NCI-H446 treated with DMSO at 0.1 percent for 48 hours (cell line): ENCODE measurements around the gene SH3GL1.

Source experiments
- DNase-seq: peaks from one replicate; lab custom pipeline; 2025; lab: John Stamatoyannopoulos, UW

Gene SH3GL1, protein sequence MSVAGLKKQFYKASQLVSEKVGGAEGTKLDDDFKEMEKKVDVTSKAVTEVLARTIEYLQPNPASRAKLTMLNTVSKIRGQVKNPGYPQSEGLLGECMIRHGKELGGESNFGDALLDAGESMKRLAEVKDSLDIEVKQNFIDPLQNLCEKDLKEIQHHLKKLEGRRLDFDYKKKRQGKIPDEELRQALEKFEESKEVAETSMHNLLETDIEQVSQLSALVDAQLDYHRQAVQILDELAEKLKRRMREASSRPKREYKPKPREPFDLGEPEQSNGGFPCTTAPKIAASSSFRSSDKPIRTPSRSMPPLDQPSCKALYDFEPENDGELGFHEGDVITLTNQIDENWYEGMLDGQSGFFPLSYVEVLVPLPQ

DNA sequence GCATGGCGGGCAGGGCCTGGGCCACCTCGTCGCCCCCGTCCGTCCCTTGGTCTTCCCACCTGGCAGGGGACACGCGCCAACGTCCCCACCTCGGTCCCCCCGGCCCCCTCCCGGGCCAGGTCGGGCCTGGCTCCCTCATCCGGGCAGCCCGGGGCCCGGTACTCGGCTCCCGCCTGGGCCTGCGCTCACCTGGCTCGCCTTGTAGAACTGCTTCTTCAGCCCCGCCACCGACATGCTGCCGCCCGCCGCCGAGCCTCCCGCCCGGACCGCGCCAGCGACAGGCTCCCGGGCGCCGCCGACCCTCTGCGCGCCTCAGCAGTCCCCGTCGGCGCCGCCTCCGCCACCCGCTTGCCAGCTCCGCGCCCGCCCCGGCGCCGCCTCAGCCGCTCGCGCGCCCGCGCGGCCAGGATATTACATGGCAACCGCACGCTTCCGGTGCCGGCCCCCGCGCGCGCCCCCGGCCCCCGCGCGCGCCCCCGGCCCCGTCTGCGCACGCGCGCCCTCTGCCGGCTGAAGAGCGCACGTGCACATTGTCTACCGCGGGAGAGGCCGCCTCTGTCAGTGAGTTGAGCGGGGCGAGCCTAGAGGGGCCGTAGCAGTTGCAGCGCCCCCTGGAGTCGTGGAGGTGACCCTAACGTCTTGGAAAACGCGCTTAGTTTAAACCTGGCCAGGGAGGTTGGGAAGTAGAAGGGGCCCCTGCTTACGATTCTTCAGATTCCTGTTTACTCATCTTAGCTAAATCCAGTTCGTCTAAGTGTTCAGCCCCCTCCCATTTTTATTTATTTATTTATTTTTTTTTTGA is at the start of gene SH3GL1:
Gene SH3GL1 (minus strand): TSS at position 413 of the 802 bp plus-strand sequence. CDS start 179 bp downstream, at position 234.
- peak; percentile 85 for DNase-seq

DNA sequence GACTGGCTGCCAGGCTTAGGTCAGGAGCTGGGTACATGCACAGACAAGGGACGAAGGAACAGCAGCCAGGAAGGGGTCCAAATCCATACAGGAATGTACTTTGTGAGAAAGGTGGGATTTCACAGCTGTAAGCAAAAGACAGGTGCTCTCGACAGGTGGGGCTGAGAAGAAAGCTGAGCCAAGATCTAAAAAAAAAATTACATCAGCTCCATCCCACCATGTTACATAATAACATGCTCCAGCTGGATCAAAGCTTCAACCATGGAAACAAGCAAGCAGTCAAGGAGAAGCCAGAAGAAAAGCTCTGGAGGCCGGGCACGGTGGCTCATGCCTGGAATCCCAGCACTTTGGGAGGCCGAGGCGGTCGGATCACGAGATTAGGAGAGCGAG is 49.3 kb upstream of the SH3GL1 start:
- DNase-seq, result peak; percentile 69

DNA sequence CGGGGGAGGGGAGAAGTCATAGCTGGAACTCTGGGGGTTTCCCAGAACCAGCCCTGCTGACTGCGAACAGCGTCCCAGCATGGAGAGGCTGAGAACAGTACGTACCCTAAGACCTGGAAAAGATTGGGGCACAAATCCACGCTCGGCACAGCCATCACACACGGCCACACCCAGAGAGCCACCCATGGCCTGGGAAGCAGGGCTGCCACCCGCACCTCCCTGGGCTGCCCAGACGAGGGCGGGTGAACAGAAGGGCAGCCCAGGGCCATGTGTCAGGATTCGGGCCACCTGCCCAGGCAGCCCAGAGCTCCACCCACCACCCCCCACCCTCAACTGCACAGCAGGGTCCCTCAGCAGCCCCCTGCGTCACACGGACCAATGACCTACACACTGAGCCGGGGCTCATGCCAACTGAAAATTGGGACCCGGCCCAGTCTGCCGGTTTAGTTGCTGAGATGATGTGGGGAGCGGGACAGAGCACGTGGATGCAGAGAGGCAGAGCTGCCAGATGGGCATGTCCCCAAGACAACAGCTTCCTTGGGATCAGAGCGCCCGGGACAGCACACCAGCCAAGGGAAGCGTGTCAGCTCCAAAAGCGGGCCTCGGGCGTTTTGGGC is 48.8 kb upstream of the SH3GL1 start:
- DNase-seq, result peak; percentile 98

DNA sequence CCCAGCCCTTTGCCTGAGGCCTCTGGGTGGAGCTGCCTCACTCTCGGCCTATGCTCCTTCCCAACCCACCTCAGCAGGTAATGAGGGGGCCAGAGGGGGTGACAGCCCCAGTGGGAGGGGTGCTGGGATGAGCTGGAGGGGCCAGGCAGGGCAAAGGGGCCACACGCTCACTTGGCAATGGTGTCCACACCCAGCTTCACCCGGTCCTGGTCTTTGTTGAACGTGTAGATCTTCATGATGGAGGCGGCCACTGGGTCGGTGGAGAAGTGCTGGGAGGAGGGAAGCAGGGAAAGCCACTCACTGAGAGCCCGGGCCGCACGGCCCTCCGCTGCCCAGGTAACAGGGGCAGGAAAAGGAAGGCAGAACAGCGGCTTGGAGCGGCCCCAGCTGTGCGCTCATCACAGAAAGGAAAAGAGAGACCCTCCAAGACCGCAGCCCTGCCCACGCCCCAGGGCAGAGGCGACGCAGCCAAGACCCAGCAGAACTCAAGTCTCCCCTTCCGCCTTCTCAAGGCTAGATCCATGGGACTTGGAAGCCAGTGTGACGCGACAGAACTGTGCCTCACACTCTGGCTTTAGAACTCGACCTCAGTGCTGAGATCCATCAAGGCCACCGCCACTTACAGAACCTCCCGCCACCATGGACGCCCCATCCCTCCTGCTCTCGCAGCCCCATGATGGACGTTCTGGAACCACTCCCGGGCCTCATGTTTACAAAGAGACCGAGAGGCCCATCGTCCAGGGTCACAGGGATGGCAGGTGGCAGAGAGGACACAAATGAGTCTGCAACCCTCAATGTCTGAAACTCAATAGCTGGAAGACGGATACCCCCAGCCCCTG is 48.0 kb upstream of the SH3GL1 start:
- DNase-seq, result no peak

DNA sequence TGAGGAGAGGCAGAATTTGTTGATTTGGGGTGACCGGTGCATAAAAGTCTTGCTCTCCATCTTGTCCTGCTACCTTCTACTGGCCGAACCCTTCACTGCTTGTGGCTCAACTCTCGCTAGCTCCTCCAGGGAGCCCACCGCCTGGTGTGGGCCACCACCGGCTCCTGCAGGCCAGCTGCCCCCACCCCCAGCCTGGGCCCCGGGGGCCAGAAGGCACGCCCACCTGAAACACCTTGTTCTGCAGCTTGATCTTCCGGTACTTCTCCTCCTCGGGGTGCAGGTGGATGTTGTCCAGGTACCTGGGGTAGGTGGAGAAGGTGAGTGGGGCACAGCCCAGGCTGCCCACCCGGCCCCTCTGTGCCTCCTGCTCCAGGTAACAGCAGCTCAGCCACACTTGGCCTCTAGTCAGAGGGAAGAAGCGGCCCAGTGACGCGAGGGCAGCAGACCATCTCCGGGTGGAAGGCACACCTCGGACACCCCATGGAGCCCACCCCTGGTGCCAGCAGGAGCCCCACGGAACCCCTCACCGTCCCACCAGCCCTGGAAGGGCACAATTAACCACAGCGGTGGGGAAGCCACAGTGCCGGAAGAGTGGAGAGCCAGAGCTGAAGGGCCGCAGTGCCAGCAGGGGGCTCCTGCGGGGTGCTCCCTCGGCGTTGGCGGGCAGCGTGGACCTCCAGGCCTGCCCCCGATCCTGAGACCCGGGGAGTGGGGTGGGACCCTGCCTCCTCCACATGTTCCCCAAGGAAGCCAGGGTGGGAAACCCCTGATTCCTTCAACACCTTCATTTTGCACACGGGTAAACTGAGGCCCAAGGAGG is 47.2 kb upstream of the SH3GL1 start:
- no peak for DNase-seq

DNA sequence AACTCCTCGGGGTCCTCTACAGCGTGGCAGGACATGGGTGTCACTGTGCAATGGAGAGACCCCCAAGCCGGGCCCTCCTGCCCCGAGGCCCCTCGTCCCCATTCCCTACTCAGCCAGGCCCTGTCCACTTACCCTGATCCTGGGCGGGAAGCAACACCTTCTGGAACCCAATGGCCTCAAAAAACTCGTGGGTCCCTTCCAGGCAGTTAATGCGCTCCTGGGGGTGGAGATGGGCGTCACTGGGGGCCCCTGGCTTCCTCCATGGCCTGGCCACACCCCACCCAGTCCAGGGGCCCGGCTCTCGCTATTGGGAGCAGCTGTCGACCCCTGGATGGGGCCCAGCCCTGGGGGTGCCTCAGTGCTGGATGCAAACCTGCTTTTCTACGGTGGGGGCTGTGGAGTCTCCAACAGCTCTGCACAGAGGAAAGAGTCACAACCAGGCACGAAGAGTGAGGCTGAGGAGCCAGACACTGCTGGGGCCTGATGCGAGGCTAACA is 46.4 kb upstream of the SH3GL1 start:
- no peak for DNase-seq

DNA sequence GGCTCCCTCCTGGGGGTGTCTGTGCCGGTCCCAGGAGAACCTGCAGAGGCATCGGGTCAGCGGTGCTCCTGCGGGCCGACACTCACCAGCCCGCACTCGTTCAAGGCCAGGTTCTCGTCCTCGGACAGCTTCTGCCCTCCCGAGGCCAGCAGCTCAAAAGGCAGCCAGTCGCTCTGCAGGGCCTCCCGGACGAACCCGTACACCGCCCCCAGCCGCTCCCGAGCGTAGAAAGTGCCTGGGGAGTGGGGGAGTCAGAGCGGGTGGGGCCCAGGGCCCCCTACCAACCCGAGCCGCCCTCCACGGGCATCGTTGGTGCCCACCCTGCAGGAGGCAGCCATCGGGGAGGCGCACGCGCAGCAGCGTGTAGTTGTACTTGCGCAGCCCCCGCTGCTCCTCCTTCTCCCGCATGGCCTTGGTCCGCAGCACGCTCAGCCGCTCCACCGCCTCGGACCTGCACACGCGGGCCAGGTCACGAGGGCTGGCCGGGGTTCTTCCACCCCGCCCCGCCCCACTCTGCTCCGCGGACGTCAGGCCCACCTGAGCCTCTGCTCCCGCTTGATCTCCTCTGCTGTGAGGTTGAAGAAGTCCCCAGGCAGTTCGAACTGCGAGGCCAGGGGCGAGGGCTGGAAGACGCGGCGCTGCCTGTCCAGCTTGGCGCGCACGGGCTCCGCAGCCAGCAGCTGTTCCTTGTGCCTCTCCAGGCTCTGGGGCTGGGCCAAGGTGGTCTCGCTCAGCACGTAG is 45.8 kb upstream of the SH3GL1 start:
- no peak for DNase-seq

DNA sequence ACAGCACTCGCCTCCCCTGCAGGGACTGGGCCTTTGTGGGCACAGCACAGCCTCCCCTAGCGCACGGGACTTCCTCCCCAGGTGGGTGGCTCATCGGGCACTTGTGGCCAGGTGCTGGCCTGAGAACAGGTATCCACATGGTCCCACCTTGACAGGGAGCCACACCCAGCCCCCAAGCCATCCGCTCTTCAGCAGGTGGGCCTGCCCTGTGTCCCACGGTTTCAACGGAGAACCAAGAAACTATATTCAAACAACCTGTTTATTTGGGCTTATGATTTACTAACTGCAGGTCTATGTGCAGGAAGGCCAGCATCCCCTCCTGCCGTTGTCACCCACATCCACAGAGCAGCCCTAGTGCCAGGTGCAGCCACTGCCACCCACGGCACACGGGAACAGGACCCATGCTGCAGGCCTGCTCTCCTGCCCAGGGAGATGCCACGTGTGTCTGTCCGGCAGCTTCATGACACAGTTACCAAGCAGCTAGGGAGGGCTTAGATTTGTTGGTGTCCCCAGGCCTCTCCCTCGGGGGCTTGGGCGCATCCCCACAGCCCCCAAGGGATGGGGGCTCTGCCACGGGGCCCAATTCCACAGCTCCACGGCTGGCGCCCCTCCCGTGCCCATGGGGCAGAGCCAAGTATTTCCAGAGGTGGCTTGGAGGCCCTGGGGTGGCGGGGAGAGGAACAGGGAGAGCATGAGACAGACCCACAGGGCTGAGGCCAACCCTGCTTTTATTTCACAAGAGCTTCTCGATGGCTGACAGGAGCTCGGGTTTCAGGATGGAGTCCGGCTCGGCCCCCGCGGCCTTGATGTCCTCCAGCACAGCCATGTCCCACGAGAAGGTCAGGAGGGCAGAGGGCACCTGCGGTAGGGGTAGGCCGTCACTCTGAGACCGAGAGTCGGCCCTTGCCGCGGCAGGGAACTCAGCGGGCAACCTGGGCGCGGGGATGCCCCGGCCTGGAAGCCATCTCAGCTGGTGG is 44.7 kb upstream of the SH3GL1 start:
- no peak for DNase-seq

DNA sequence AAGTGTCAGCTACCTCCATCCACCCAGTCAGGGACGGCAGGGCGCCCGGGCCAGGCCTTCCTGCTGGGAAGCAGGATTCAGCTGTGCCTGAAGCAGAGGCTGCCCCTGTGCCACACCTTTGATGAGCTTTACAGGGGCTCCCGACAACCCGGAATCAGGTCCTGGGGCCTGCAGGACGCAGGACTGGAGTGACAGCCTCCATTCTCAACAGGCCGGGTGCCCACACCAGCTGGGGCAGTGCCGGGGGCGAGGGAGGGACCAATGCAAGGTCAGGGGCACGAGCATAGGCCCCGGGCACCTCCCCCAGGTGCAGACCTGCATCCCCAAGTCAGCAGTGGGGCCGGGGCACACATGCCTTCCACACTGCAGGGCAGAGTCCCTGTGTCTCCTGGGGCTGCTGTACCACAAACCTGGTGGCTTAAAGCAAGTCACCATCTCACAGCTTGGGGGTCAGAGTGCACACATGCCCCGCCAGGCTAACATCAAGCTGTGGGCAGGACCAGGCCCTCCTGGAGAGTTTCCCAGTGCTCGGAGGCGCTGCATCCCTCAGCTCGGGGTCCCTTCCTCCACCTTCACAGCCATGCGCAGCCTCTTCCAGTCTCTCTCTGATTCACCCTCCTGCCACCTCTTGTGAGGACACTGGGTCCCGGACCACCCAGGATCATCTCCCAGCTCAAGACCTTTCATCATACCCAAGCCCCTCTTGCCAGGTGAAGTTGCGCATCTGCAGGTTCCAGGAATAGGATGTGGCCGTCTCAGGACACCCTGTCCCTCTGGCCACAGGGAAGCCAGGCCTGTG is 43.8 kb upstream of the SH3GL1 start:
- no peak for DNase-seq

DNA sequence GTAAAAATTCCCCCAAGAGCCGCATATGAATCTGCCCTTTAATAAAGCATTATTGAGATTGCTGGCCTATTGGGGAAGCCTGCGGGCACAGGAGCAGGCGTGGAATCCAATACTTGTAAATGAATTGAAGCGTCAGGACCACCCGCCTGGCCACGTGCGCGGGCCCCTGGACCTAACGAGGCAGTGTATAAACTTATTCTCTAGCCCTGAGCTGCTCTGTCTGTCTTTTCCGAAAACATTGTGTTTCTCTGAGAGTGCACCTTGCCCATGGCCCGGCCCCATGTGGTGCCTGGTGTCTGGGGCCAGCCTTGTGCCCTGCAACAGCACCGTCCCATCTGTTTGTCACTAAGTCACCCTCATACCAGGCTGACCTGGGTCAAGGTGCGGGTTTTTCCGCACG is 42.8 kb upstream of the SH3GL1 start:
- no peak for DNase-seq

DNA sequence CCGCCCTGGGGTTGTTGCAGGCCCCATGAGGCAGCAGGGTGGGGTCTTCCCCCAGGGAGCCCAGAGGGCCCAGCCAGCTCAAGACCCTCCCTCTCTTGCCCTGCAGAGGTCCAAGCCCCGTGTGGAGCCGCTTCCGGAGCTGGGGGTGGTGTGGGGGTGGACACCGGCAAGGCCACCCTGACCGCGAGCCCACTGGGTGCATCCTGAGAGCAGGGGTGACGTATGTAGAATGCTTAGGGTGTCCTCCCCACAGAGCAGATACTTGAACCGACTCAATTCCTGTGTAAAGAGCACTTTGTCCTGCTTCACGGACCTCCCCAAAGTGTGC is 42.4 kb upstream of the SH3GL1 start:
- no peak for DNase-seq

DNA sequence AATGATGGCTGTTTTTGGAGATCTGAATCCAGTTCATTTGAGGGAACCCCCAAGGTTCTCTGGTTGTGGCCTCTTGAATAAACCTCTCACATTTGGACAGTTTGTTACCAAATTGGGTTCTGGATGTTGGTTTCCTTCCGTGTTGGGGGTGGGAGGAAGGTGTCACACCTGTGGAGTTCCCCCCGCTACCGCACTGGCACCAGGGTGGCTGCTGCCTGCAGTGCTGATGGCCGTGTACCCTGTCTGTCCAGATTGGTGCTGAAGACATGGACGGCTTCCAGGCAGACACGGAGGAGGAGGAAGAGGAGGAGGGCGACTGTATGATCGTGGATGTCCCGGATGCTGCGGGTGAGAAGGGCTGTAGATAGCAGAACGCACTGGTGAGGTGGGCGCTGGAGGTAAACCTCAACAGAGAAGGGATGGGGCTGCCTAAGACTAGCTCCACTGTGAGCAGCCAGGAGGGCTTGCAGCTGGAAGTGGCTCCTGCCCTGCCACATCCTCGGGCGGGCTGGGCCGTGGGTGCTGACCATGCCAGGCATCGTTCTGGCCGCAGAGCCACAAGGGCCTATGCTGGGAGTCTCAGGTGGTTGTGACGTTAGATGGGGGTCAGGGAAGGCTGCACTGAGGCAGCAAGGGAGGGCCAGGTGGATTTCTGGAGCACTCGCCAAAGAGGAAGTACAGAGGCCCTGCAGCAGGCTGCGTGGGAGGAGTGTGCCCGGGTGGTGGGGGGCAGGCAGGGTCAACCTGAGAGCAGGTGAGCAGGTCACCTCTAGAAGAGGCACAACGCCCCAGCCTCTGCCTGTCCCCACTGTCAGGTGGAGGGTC is 41.9 kb upstream of the SH3GL1 start:
- no peak for DNase-seq

DNA sequence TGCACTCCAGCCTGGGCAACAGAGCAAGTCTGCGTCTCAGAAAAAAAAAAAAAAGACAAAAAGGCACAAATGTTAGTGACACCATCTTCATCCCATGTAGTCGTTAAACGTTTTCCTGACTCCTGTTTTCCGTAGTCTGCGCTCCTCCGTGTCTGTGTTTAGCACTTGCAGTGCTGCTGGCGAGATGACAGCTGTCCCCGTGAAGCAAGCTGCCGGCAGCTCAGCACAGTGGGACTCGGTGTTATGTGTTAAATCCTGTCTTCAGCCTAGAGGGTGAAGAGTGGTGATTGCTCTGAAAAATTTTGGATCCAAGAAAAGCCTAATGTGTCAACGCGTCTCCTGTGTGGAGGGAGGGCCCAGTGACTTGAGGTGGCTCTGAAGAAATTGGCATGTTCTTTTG is 38.9 kb upstream of the SH3GL1 start:
- no peak for DNase-seq

DNA sequence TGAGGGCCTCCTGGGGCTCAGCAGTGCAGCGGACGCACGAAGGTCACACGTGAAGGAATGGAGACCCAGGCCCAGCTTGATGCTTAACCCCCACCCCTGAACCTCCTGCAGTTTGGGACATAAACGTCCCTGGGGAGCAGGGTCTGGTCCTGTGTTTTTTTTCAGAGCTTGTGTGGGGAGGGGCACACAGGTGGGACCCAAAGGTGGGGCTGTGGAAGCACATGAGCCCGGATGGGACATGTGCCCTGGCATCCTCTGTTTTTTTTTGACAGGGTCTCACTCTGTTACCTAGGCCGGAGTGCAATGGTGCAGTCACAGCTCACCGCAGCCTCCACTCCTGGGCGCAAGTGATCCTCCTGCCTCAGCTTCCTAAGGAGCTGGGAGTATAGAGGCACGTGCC is 36.8 kb upstream of the SH3GL1 start:
- no peak for DNase-seq

DNA sequence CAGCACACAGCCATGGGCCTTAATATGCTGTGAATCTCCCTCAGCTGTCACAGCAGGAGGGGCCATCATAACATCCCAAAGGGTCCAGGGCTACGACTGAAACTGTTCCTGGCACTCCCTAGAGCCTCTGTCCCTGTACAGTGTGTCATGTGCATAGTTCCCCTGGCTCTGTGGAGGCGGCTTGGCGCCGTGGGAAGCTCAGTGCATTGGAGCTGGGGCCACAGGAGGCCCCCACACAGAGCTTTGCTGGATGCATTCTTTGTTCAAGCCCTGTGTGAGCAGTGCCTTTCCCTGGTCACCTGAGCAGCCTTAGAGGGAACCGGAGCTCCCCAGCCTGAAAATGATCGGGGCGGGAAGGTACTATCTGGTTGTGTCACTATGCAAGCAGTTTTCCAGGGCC is 35.9 kb upstream of the SH3GL1 start:
- no peak for DNase-seq

DNA sequence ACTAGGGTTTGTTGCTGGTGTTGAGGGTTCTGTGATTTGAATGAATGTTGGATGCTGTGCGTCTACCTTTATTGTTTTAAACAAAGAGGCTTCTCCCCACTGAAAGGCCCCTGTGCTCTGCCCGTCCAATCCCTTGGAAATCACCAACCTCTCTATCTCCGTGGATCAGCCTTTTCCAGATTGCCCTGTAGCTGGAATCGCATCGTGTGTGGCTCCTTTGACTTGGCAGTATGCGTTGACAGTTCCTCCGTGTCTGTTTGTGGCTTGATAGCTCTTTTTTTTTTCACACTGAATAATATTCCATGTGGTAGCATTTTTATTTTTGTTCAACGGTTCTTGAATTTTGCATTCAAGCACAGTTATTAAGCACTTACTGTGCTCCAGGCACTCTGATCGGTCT is 34.0 kb upstream of the SH3GL1 start:
- DNase-seq, result no peak

DNA sequence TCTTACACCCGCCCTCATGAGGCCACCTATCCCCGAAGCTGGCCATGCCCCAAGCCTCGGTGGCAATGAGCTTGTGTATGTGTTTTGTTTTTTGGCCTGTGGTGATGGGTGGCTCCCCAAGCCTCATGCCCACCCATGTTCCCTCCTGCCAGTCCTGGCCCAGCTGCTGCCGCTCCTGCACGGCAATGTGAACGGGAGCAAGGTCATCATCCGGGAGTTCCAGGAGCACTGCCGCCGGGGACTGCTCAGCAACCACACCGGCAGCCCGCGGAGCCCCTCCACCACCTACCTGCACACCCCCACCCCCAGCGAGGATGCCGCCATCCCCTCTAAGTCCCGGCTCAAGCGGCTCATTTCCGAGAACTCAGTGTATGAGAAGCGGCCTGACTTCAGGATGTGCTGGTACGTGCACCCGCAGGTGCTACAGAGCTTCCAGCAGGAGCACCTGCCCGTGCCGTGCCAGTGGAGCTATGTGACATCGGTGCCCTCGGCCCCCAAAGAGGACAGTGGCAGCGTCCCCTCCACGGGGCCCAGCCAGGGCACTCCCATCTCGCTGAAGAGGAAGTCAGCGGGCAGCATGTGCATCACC is 32.7 kb upstream of the SH3GL1 start:
- no peak for DNase-seq
